ENCODE results near the gene SMIM5. TPM values are rescaled to one million over a fixed set of nuclear protein-coding genes. Genes with fewer than 3 reads are reported as not detected.
A peak's percentile ranks its signal among the peaks of the same experiment; 100 is the strongest.
"Not testable (repeated sequence)": the region's sequence is repeated elsewhere in the genome, so short reads cannot be mapped to it uniquely, and the experiment has no call there.

SMIM5 gene
- total and polyA plus RNA-seq, 8 donors = 0.58 to 29.5 (median 7.9) TPM; not detected in 2

DNA sequence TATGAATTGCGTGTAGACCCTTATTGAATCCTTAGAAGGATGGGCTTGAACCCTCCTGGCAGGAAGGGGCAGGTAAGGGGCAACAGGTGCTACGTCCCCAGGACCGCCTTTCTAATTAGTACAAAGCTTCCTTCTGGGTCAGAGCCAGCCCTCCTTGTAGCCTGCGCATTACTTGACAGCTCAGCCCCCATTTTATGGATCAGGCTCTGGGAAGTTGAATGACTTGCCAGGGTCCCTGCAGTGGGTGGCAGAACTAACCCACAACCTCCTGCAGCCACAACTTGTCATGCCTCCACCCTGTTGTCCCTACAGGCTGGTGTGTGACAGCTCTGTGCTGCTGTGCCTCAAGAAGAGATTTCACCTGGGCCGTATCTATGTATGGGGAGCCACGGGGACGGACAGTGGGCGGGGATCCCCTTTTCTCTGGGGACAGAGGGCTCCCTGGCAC is 42.9 kb upstream of the SMIM5 start:
- Histone ChIP-seq H3K4me3 (peak overlapping the region in 1 of 4 donors; percentile 63), H3K27ac (peak overlapping the region in 2 of 5 donors; percentile 65 to 94)
- WGBS, 5 donors = 67 to 82% (median 73%) methylated on average over 5 to 8 of the region's 8 CpGs

DNA sequence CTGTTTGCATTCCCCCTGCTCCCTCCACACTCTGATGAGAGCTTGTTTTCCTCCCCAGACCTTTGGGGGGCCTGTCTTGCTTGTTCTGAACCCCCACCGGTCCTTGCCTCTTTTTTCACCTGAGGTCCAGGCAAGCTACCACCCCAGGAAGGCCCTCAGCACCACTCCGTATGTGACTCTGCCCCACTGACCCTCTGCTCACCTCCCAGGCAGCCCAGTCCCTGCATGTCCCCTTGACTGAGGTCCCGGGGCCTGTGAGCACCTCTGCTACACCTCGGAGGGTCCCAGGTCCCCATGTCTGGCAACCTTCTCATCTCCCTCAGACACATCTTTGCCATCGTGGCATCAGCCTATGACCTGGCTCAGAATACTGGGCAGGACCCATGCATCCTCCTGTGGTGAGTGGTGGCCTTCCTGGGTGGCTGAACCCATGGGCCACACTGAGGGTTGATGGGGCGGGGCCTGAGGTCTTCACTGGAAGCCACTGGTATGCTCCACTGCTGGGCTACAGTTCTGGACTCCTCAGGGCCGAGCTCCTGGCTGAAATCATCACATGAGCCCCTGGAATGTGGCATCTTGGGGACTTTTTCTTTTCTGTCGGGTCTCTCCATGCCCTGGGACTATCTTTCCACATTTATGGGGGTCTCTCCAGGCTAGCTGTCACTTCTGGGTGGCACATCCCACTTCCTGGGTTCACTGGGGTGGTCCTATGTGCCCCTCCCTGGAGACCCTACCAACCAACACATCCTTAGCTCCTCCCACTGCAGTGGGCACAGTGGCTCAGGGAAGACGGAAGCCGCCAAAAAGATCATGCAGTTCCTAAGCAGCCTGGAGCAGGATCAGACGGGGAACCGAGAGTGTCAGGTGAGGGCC is 42.1 kb upstream of the SMIM5 start:
- intact Hi-C loops (cut with DNase I; ENCODE audit: low total_unique reads) = loop anchor here (10.0 kb wide), 1 partner anchor 166 kb away; no protein-coding TSS in a partner anchor
- no peak overlapping the region for H3K27ac ChIP-seq
- TF ChIP-seq POLR2AphosphoS5 (IDR thresholded peaks at IDR 0.05) (no peak), EP300 (IDR thresholded peaks at IDR 0.05) (no peak), POLR2A (IDR thresholded peaks at IDR 0.05) (no peak)
- TF ChIP-seq, protein P1, sequence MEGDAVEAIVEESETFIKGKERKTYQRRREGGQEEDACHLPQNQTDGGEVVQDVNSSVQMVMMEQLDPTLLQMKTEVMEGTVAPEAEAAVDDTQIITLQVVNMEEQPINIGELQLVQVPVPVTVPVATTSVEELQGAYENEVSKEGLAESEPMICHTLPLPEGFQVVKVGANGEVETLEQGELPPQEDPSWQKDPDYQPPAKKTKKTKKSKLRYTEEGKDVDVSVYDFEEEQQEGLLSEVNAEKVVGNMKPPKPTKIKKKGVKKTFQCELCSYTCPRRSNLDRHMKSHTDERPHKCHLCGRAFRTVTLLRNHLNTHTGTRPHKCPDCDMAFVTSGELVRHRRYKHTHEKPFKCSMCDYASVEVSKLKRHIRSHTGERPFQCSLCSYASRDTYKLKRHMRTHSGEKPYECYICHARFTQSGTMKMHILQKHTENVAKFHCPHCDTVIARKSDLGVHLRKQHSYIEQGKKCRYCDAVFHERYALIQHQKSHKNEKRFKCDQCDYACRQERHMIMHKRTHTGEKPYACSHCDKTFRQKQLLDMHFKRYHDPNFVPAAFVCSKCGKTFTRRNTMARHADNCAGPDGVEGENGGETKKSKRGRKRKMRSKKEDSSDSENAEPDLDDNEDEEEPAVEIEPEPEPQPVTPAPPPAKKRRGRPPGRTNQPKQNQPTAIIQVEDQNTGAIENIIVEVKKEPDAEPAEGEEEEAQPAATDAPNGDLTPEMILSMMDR (IDR thresholded peaks at IDR 0.05) = no peak
- H3K4me1 ChIP-seq = peaks cover 24 to 40% (median 32%) of the 10 kb centered on the region in 4 donors
- DNase-seq = peak in 1 of 2 donors; percentile 12
- WGBS, 5 donors = 79 to 91% (median 85%) methylated on average over 10 to 12 of the region's 12 CpGs
- H3K27me3 ChIP-seq = no peaks in the 10 kb centered on the region
- no peak overlapping the region for H3K4me3 ChIP-seq
- no peaks in the 10 kb centered on the region for H3K9me3 ChIP-seq
- H3K36me3 ChIP-seq = peaks cover 0 to 7% (median 4%) of the 10 kb centered on the region in 4 donors

More for the DNA sequence above, 42.9 kb upstream of the SMIM5 start:
- DNase-seq = no peak
- Histone ChIP-seq H3K4me1 (peaks cover 24 to 40% (median 32%) of the 10 kb centered on the region in 4 donors), H3K27me3 (no peaks in the 10 kb centered on the region), H3K9me3 (no peaks in the 10 kb centered on the region), H3K36me3 (peaks cover 0 to 7% (median 4%) of the 10 kb centered on the region in 4 donors)
- intact Hi-C loops (cut with DNase I; ENCODE audit: low total_unique reads) = loop anchor here (10.0 kb wide), 1 partner anchor 166 kb away; no protein-coding TSS in a partner anchor
- TF ChIP-seq, protein P1 (IDR thresholded peaks at IDR 0.05) = no peak
- TF ChIP-seq POLR2A (IDR thresholded peaks at IDR 0.05) = no peak
- TF ChIP-seq EP300 (IDR thresholded peaks at IDR 0.05) = no peak
- TF ChIP-seq POLR2AphosphoS5 (IDR thresholded peaks at IDR 0.05) = no peak

DNA sequence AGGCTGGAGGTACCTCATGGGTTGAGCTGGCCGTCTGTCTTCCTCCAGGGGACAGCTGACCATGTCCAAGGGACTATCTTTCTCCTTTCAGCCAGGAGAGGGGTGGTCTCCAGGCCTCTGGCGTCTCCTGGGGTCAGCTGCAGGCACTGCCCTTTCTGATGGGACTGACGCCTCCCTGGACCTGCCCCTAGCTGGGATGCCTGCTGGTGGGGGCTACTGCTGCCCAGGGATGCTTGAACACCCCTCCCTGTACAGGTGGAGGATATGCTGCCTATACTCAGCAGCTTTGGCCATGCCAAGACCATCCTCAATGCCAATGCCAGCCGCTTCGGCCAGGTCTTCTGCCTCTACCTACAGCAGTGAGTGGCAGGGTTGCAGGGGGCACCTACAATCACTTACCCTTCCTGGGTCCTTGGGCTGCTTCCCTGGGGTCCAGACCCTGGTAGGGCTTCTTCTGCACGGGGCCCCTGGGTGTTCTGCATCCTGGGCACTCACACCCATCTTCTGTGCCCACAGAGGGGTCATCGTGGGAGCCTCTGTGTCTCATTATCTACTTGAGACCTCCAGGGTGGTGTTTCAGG is 41.4 kb upstream of the SMIM5 start:
- no peak for TF ChIP-seq POLR2AphosphoS5 (IDR thresholded peaks at IDR 0.05)
- TF ChIP-seq, protein P1 (IDR thresholded peaks at IDR 0.05) = no peak
- TF ChIP-seq POLR2A (IDR thresholded peaks at IDR 0.05) = no peak
- no peak for TF ChIP-seq EP300 (IDR thresholded peaks at IDR 0.05)
- intact Hi-C loops (cut with DNase I; ENCODE audit: low total_unique reads) = loop anchor here (10.0 kb wide), 1 partner anchor 167 kb away; no protein-coding TSS in a partner anchor
- Histone ChIP-seq H3K4me3 (no peak overlapping the region), H3K27ac (no peak overlapping the region), H3K4me1 (peaks cover 24 to 40% (median 32%) of the 10 kb centered on the region in 4 donors), H3K27me3 (no peaks in the 10 kb centered on the region), H3K9me3 (no peaks in the 10 kb centered on the region), H3K36me3 (peaks cover 0 to 7% (median 4%) of the 10 kb centered on the region in 4 donors)
- 79 to 96% (median 86%) methylated on average over 5 to 7 of the region's 7 CpGs for whole genome bisulfite sequencing, 5 donors
- DNase-seq = peak in 1 of 2 donors; percentile 9

DNA sequence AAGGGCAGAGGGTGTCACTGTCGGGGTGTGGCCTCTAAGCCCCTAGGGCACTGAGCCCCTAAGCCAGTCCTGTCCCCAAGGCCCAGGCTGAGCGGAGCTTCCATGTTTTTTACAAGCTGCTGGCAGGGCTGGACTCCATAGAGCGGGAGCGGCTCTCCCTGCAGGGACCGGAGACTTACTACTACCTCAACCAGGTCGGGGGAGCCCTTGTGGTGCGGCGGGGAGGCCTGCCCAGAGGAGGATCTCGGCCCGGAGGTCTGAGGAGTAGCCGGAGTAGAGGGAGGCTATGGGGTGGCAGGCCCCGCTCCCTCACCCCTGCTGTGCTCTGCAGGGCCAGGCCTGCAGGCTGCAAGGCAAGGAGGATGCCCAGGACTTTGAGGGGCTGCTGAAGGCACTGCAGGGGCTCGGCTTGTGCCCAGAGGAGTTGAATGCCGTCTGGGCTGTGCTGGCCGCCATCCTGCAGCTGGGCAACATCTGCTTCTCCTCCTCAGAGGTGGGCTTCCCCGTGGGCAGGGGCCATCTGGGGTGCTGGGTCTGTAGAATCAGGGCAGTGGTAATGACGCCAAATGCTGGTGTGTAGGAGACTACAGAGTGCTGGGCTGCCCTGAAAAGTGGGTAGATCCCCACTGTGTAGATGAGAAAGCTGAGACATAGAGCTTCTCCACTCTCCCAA is 40.8 kb upstream of the SMIM5 start:
- intact Hi-C loops (cut with DNase I; ENCODE audit: low total_unique reads) = loop anchor here (10.0 kb wide), 1 partner anchor 168 kb away; no protein-coding TSS in a partner anchor
- no peak overlapping the region for H3K4me3 ChIP-seq
- peak in 1 of 2 donors; percentile 10 for DNase-seq
- peaks cover 21 to 33% (median 26%) of the 10 kb centered on the region in 4 donors for H3K4me1 ChIP-seq
- no peaks in the 10 kb centered on the region for H3K9me3 ChIP-seq
- H3K27ac ChIP-seq = no peak overlapping the region
- TF ChIP-seq, protein P1 (IDR thresholded peaks at IDR 0.05) = no peak
- TF ChIP-seq POLR2AphosphoS5 (IDR thresholded peaks at IDR 0.05) (no peak), POLR2A (IDR thresholded peaks at IDR 0.05) (no peak), EP300 (IDR thresholded peaks at IDR 0.05) (no peak)
- 87 to 94% (median 92%) methylated on average over 8 to 17 of the region's 17 CpGs for WGBS, 5 donors
- H3K36me3 ChIP-seq = peaks cover 0 to 7% (median 4%) of the 10 kb centered on the region in 4 donors
- H3K27me3 ChIP-seq = no peaks in the 10 kb centered on the region

DNA sequence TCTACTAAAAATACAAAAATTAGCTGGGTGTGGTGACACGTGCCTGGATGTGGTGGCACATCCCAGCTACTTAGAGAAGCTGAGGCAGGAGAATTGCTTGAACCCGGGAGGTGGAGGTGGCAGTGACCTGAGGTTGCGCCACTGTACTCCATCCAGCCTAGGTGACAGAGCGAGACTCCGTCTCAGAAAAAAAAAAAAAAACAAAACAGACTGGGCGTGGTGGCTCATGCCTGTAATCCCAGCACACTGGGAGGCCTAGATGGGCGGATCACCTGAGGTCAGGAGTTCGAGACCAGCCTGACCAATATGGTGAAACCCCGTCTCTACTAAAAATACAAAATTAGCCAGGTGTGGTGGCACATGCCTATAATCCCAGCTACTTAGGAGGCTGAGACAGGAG is 39.8 kb upstream of the SMIM5 start:
- not testable (repeated sequence) for DNase-seq, H3K27me3 ChIP-seq, H3K36me3 ChIP-seq, H3K27ac ChIP-seq, H3K4me3 ChIP-seq, H3K9me3 ChIP-seq
- 68 to 86% (median 79%) methylated on average over 9 of the region's 9 CpGs for WGBS, 5 donors
- H3K4me1 ChIP-seq = peaks cover 12 to 24% (median 17%) of the 10 kb centered on the region in 4 donors
- intact Hi-C loops (cut with DNase I; ENCODE audit: low total_unique reads) = loop anchor here (10.0 kb wide), 1 partner anchor 169 kb away; no protein-coding TSS in a partner anchor
